ENCODE measurements around the gene EPN3. TPM values are rescaled to one million over a fixed set of nuclear protein-coding genes. Genes with fewer than 3 reads are reported as not detected.
A peak's percentile ranks its signal among the peaks of the same experiment; 100 is the strongest.

EPN3 gene
- total RNA-seq, 4 donors from 2014 or later, result 19.2 to 95.7 (median 57.4) TPM

DNA sequence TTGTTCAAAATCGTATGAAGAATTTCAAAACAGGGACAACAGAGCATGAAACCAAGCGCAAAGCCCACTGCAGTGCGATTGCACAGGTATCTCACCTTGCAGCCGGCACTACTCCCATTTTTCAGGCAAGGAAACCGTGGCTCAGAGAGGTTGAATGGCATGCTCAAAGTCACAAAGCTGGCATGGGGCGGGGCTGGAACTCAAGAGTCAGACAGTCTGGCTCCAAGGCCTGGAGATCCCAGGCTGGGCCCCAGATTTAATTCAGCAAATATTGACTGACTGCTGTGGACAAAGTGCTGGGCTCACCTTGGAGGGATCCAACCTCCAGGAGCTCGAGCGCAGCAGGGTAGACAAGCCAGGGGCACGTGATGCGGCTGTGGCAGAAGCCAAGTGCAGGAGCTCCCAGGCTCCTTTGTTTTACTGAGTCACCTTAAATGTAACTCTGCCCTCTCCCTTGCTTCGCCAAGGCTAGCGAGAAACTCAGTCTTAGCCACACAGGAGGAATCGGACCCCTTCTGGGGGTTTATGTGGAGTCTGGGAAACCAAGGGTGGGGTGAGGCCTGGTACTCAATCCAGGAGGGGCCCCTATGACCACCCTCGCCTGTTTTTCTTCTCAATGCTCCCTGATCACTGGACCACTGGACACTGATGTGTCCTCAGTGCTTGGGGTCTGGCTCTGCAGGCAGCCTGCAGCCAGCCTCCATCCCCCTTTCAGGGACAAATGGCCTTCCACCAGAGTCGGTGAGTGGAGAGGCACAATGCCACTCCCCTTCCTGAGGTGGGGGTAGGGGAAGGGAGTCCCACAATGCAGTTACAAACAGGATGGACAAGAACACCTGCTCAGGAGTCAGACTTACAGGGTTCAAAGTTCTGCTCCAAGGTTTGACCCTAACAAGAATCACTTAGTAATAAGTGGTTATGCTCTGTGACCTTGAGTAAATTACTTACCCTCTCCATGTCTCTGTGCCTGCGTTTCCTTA is 10.6 kb downstream of the EPN3 start:
- no peak for TF ChIP-seq POLR2A (IDR thresholded peaks at IDR 0.05)
- TF ChIP-seq, protein P1, sequence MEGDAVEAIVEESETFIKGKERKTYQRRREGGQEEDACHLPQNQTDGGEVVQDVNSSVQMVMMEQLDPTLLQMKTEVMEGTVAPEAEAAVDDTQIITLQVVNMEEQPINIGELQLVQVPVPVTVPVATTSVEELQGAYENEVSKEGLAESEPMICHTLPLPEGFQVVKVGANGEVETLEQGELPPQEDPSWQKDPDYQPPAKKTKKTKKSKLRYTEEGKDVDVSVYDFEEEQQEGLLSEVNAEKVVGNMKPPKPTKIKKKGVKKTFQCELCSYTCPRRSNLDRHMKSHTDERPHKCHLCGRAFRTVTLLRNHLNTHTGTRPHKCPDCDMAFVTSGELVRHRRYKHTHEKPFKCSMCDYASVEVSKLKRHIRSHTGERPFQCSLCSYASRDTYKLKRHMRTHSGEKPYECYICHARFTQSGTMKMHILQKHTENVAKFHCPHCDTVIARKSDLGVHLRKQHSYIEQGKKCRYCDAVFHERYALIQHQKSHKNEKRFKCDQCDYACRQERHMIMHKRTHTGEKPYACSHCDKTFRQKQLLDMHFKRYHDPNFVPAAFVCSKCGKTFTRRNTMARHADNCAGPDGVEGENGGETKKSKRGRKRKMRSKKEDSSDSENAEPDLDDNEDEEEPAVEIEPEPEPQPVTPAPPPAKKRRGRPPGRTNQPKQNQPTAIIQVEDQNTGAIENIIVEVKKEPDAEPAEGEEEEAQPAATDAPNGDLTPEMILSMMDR (IDR thresholded peaks at IDR 0.05), result no peak
- peak in 2 of 3 donors; percentile 2 to 15 for TF ChIP-seq POLR2AphosphoS5 (IDR thresholded peaks at IDR 0.05)
- peak overlapping the region in 2 of 4 donors; percentile 42 to 57 for H3K4me3 ChIP-seq
- in situ Hi-C loops (cut with MboI; ENCODE audit: low pct_ligation_motif_present in 1 of 4, low pct_unique_long_range_greater_than_20kb in 1 of 4, low sequenced_read_pairs in 3 of 4), result loop anchor here (10.0 to 25.0 kb wide), 7 partner anchors 58 to 419 kb away; partner anchors contain the start of gene WFIKKN2 (in 2 of the 4)
- H3K4me1 ChIP-seq, result peaks cover 20 to 70% (median 54%) of the 10 kb centered on the region in 4 donors
- H3K9me3 ChIP-seq, result no peaks in the 10 kb centered on the region
- intact Hi-C loops (cut with DNase I; ENCODE audit: low total_unique reads), result loop anchor here (10.0 kb wide), 1 partner anchor 58 kb away; no protein-coding TSS in a partner anchor
- 35 to 51% methylated on average over 4 to 16 of the region's 16 CpGs for WGBS, 2 donors (ENCODE audit: low coverage in 1 of 2)
- peak; percentile 81 for DNase-seq
- H3K27me3 ChIP-seq, result no peaks in the 10 kb centered on the region
- no peaks in the 10 kb centered on the region for H3K36me3 ChIP-seq
- H3K27ac ChIP-seq, result peak overlapping the region; percentile 84 to 93 (median 86)

DNA sequence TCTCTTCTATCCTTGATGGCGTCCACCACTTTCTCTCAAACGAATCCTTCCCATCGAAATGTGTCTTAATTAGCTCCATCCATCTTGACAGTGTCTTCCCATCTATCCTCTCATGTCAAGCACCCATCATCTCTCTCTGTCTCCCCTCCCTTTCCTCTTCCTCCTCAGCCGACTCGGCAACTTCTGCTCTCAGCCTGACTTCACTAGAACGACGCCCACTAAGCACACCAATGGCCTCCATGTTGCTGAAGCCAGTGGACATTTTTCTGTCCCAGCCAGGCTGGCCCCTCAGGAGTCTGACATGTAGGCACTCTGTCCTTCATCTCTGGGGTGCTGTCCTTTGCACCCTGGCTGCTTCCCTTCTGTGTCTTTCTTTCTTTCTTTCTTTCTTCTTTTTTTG is 12.0 kb downstream of the EPN3 start:
- H3K27me3 ChIP-seq, result no peaks in the 10 kb centered on the region
- intact Hi-C loops (cut with DNase I; ENCODE audit: low total_unique reads) (loop anchor here (10.0 kb wide), 1 partner anchor 60 kb away; no protein-coding TSS in a partner anchor), in situ Hi-C loops (cut with MboI; ENCODE audit: low pct_ligation_motif_present in 1 of 4, low pct_unique_long_range_greater_than_20kb in 1 of 4, low sequenced_read_pairs in 3 of 4) (loop anchor here (10.0 to 25.0 kb wide), 7 partner anchors 60 to 418 kb away; partner anchors contain the start of gene WFIKKN2 (in 2 of the 4))
- TF ChIP-seq EP300 (IDR thresholded peaks at IDR 0.05; ENCODE audit: low read depth), result no peak
- TF ChIP-seq, protein P1 (IDR thresholded peaks at IDR 0.05), result no peak
- no peak for TF ChIP-seq POLR2A (IDR thresholded peaks at IDR 0.05)
- TF ChIP-seq POLR2AphosphoS5 (IDR thresholded peaks at IDR 0.05), result no peak
- H3K4me1 ChIP-seq, result peaks cover 20 to 64% (median 50%) of the 10 kb centered on the region in 4 donors
- WGBS, 2 donors (ENCODE audit: low coverage in 1 of 2), result 72 to 78% methylated on average over 5 to 7 of the region's 7 CpGs
- no peaks in the 10 kb centered on the region for H3K36me3 ChIP-seq
- H3K27ac ChIP-seq, result peak overlapping the region in 2 of 4 donors; percentile 84 to 88
- no peak overlapping the region for H3K4me3 ChIP-seq
- H3K9me3 ChIP-seq, result no peaks in the 10 kb centered on the region
- no peak for DNase-seq

DNA sequence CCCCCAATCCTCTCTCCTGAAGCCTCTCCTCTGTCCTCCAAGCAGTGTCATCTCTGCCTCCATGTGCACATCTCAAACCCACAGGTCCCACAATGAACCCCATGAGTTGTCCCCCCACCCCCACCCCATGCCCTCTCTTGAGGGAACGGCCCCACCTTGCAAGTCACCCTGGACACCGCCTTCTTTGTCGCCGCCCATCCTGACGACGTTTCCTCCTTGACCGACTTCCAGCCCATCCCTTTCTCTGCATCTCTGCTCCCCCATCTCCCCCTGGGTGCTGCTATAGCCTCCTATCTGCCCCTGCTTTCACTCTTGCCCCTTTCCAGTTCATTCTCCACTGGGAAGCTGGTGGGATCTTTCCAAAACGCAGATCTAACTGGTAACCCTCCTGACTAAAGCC is 12.8 kb downstream of the EPN3 start:
- TF ChIP-seq, protein P1 (IDR thresholded peaks at IDR 0.05), result no peak
- TF ChIP-seq POLR2A (IDR thresholded peaks at IDR 0.05) (no peak), EP300 (IDR thresholded peaks at IDR 0.05; ENCODE audit: low read depth) (no peak), POLR2AphosphoS5 (IDR thresholded peaks at IDR 0.05) (no peak)
- H3K27ac ChIP-seq, result peak overlapping the region in 2 of 4 donors; percentile 3 to 8
- no peak overlapping the region for H3K4me3 ChIP-seq
- in situ Hi-C loops (cut with MboI; ENCODE audit: low pct_ligation_motif_present in 1 of 4, low pct_unique_long_range_greater_than_20kb in 1 of 4, low sequenced_read_pairs in 3 of 4), result loop anchor here (10.0 to 25.0 kb wide), 7 partner anchors 61 to 417 kb away; partner anchors contain the start of gene WFIKKN2 (in 2 of the 4)
- no peaks in the 10 kb centered on the region for H3K27me3 ChIP-seq
- WGBS, 2 donors (ENCODE audit: low coverage in 1 of 2), result 32% methylated on average over 8 of the region's 8 CpGs; no CpG with 5 or more reads in 1 of the 2 donors
- H3K36me3 ChIP-seq, result no peaks in the 10 kb centered on the region
- no peaks in the 10 kb centered on the region for H3K9me3 ChIP-seq
- peak; percentile 71 for DNase-seq
- peaks cover 20 to 60% (median 48%) of the 10 kb centered on the region in 4 donors for H3K4me1 ChIP-seq
- intact Hi-C loops (cut with DNase I; ENCODE audit: low total_unique reads), result loop anchor here (5.0 to 10.0 kb wide), 3 partner anchors 61 to 297 kb away; no protein-coding TSS in a partner anchor

DNA sequence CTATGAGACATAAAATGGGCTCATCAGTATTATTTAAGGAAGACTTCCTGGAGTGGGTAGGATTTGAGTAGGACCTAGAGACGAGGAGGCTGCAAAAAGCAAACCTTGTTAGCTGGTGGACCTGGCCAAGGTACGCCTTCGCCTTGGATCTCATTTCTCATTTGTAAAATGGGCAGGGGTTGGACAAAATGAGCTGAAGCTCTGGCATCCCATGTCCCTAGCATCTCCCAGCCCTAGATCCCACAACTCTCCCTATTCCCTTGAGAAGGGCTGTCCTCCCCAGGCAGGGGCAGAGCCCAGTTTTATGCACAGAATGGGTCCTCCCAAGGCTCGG is 14.1 kb downstream of the EPN3 start:
- Histone ChIP-seq H3K27me3 (no peaks in the 10 kb centered on the region), H3K4me1 (peaks cover 12 to 48% (median 37%) of the 10 kb centered on the region in 4 donors), H3K4me3 (peak overlapping the region in 3 of 4 donors; percentile 48 to 65 (median 63)), H3K9me3 (no peaks in the 10 kb centered on the region), H3K27ac (peak overlapping the region; percentile 85 to 91 (median 90)), H3K36me3 (no peaks in the 10 kb centered on the region)
- whole genome bisulfite sequencing, 2 donors (ENCODE audit: low coverage in 1 of 2), result 49% methylated on average over 4 of the region's 4 CpGs; no CpG with 5 or more reads in 1 of the 2 donors
- TF ChIP-seq POLR2AphosphoS5 (IDR thresholded peaks at IDR 0.05) (no peak), POLR2A (IDR thresholded peaks at IDR 0.05) (no peak), EP300 (IDR thresholded peaks at IDR 0.05; ENCODE audit: low read depth) (no peak)
- TF ChIP-seq, protein P1 (IDR thresholded peaks at IDR 0.05), result no peak
- DNase-seq, result no peak
- intact Hi-C loops (cut with DNase I; ENCODE audit: low total_unique reads), result loop anchor here (5.0 to 10.0 kb wide), 3 partner anchors 62 to 296 kb away; no protein-coding TSS in a partner anchor
- in situ Hi-C loops (cut with MboI; ENCODE audit: low pct_ligation_motif_present in 1 of 4, low pct_unique_long_range_greater_than_20kb in 1 of 4, low sequenced_read_pairs in 3 of 4), result loop anchor here (10.0 to 25.0 kb wide), 7 partner anchors 62 to 416 kb away; partner anchors contain the start of gene WFIKKN2 (in 2 of the 4)
